Skin of body (tissue), 2 donors: ENCODE results near the gene ARHGDIB. TPM values are rescaled to one million over a fixed set of nuclear protein-coding genes. Genes with fewer than 3 reads are reported as not detected.

Experiments used
- DNase-seq: peaks from one replicate; lab custom pipeline; 2025; lab: John Stamatoyannopoulos, UW
- total RNA-seq: library from RNA; depleted of rRNA; stranded (reverse); fragments of >200 nt; gene quantifications from one replicate; pipeline ENCODE4 v1.2.3, GENCODE V29; 2014

The ARHGDIB gene
- total RNA-seq, 1 donor from 2014 or later: 36.7 TPM

- DNase-seq: no peak
Measured at GRCh38 chr12:14984036-14984435, 22.6 kb upstream of the ARHGDIB start.

- DNase-seq: no peak
Measured at GRCh38 chr12:14982991-14983390, 21.6 kb upstream of the ARHGDIB start.

DNA sequence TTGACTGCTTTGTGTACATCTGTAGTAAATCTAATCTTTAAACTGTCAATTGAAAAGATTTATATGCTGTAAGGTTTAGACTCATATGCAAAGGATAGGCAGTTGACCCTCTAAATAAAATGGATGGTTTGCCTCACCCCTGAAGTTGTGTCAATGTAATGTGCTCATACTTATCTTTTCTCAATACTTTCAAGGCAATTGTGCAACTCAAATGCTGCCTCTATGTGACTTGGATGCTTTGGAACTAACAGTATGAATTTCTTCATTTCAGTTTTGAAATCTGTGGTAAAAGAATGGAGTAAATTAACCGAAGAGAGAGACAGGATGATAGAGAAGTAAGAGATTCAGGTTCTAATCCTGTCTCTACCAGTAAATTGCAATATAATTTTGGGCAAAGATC lies 21.2 kb upstream of the ARHGDIB start:
- DNase-seq: no peak

GRCh38 chr12:14981049-14981448 lies 19.6 kb upstream of the ARHGDIB start:
- DNase-seq: no peak

- no peak for DNase-seq
Measured at GRCh38 chr12:14979468-14979867, 18.1 kb upstream of the ARHGDIB start.

- DNase-seq: no peak
Measured at GRCh38 chr12:14976658-14977057, 15.3 kb upstream of the ARHGDIB start.

GRCh38 chr12:14975457-14975856 lies 14.1 kb upstream of the ARHGDIB start:
- no peak for DNase-seq

DNA sequence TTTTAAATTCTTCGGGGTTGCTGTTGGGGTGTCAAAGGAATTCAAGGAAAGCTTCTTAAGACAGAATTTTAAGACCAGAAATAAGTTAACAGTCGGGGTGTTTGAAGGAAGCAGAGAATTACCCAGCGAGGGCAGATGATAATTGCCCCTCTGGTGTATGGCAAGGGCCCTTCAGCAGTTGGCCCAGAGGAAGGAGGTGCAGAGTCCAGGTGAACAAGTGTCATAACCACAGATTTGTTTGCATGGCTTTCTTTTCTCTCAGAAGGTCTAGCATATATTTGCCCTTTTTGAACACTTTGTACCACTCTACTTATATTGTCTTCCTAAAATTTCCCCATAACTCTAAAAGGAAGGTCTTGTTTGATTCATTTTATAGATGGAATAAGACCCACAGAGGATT lies 13.2 kb upstream of the ARHGDIB start:
- DNase-seq: no peak

DNA sequence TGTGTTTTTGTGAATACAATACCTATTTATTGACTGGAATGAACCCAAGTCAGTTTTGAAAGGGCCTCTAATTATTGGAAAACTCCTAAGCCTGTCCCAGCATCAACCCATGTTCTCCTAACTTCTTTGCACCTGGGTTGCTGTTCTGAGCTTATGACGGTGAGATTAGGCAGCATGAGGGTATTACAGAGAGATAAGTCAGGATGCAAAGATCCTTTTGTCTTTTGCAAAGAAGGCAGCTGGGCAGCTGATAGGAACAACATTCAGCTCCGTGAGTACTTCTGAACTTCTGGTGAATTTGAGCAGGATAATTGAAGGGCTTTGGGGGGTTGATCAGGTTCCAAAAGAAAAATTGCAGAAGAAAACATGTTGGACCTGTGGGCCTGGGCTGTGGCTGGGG lies 11.4 kb upstream of the ARHGDIB start, which contains the start of gene PDE6H:
PDE6H (plus strand) TSS at position 227 of the 400 bp plus-strand sequence. CDS start 4,971 bp downstream, outside the sequence.
- no peak for DNase-seq

GRCh38 chr12:14970473-14970872 lies 9.1 kb upstream of the ARHGDIB start:
- no peak for DNase-seq

DNA sequence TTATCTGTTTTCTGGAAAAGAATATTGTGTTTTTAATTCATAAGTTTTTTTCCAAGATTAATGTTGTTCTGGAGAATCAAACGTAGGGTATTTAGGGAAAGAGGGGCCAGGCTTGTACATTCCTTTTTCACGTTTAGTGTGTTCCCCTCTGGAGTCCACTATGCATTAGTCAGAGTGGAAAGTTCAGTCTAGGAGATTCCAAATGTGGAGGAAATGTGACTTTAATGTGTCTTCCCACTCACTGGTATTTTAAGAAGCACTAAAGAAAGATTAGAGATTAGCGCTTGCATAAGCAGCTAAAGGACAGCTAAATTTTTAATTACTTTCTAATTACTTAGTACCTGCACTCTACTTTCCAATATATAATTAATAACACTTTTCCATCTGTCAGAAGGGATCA lies 7.1 kb upstream of the ARHGDIB start:
- DNase-seq: no peak

DNA sequence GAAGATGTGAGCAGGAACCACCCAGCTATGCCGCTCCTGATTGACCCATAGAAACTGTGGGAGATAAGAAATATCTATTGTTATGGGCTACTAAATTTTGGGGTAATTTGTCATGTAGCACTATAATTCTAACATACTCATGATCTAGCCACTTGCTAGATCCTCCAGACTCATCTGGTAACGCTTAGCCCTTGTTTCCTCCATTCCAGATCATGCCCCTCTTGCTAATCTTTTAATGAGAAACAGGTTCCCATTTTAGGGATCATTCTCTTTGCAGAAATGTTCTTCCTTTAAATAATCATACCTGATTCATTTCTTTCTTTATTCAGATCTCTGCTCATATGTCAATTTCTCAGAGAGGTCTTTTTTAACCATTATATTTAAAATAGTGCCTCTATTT lies 3.8 kb upstream of the ARHGDIB start:
- no peak for DNase-seq

GRCh38 chr12:14964406-14964805 lies 3.0 kb upstream of the ARHGDIB start:
- no peak for DNase-seq

GRCh38 chr12:14963520-14963919 lies 2.1 kb upstream of the ARHGDIB start:
- DNase-seq: no peak

DNA sequence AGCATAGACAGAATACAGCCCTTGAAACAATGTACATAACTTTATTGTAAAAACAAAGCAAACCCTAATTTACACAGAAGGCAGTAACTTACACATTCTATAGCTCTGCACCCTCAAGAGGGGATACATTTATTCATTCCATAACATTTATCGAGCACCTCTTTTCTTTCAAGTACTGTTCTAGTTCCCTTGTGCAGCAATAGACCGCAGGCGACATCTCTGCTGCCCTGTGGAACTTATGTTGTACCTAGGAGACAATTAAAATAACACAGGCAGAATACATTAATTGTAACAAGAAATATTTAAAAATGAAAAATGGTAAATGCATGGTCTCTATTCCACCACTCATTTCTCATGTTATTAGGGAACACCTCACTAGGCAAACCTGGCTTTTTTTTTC lies 1.4 kb upstream of the ARHGDIB start:
- DNase-seq: no peak

- no peak for DNase-seq
Measured at GRCh38 chr12:14962153-14962539, 745 bp upstream of the ARHGDIB start.

GRCh38 chr12:14960548-14961465 lies 594 bp downstream of the ARHGDIB start:
- no peak for DNase-seq

GRCh38 chr12:14959916-14960496 lies 1.4 kb downstream of the ARHGDIB start:
- no peak for DNase-seq

GRCh38 chr12:14959463-14959862 lies 1.9 kb downstream of the ARHGDIB start:
- DNase-seq: no peak

DNA sequence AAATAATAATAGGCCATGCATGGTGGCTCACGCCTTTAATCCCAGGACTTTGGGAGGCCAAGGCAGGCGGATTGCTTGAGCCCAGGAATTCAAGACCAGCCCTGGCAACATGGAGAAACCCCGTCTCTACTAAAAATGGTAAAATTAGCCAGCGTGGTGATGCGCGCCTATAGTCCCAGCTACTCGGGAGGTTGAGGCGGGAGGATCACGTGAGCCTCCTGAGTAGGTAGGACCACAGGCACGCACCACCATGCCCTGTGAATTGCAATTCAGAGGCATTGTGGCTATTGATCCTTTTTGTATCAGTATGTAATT lies 2.3 kb downstream of the ARHGDIB start:
- no peak for DNase-seq

- DNase-seq: no peak
Measured at GRCh38 chr12:14958361-14959125, 2.9 kb downstream of the ARHGDIB start.

GRCh38 chr12:14957551-14958168 lies 3.7 kb downstream of the ARHGDIB start:
- no peak for DNase-seq
